Sigmoid colon (tissue), 4 donors: ENCODE data around the gene KCNT1.

Experiments
- CTCF ChIP-seq, 4 experiments: fragments of 450-650 bp in 3 of 4; fragments of 200-600 bp in 1 of 4; IDR thresholded peaks; one replicate each; pipeline ENCODE4 v1.5.1; 2016 to 2019; ENCODE audit warnings: antibody characterized with exemption in 4 of 4, mild to moderate bottlenecking in 3 of 4, moderate library complexity in 2 of 4
- EP300 ChIP-seq, 4 donors: sonication (generic); formaldehyde crosslinking; IDR thresholded peaks; one replicate each; pipeline ENCODE4 v1.6.1; 2017; ENCODE audit warnings: antibody characterized with exemption in 4 of 4

GRCh38 chr9:135693265-135693664, 8.7 kb upstream of the KCNT1 start:
- TF ChIP-seq CTCF (IDR thresholded peaks at IDR 0.05) (no peak), EP300 (IDR thresholded peaks at IDR 0.05) (no peak)
